ENCODE data around the gene RPP40. TPM values are rescaled to one million over a fixed set of nuclear protein-coding genes. Genes with fewer than 3 reads are reported as not detected.

RPP40 gene
- polyA plus RNA-seq, 3 donors = 1.7 to 11.1 (median 7.4) TPM

GRCh38 chr6:5004373-5005037 lies 668 bp upstream of the RPP40 start:
- peaks cover 11 to 12% of the 10 kb centered on the region in 2 donors for H3K4me1 ChIP-seq (ENCODE audit: control insufficient read depth in 1 of 2, insufficient read depth in 2 of 2, low read length in 2 of 2)
- H3K4me3 ChIP-seq (replicated peaks in 1 of 3; ENCODE audit: low read depth in 2 of 3, low read length in 3 of 3) = peak overlapping the region; percentile 51 to 88 (median 67)
- H3K36me3 ChIP-seq (replicated peaks in 1 of 2; ENCODE audit: control insufficient read depth in 1 of 2, insufficient read depth in 2 of 2, low read length in 2 of 2) = peaks cover 0 to 9% of the 10 kb centered on the region in 2 donors
- H2AFZ ChIP-seq (ENCODE audit: insufficient read depth, low read depth, low read length, poor library complexity, severe bottlenecking) = peak overlapping the region; percentile 100
- DNase-seq = peak in 1 of 3 donors; percentile 7
- no peaks in the 10 kb centered on the region for H3K9me3 Mint-ChIP-seq
- TF ChIP-seq CTCF (IDR thresholded peaks at IDR 0.05) = no peak
- H3K79me2 ChIP-seq (ENCODE audit: insufficient read depth, low read length) = no peaks in the 10 kb centered on the region
- no peaks in the 10 kb centered on the region for H3K27me3 Mint-ChIP-seq (ENCODE audit: low read depth in 3 of 3)
- peaks cover 12 to 15% of the 10 kb centered on the region in 2 donors for H3K36me3 Mint-ChIP-seq
- H3K4me1 Mint-ChIP-seq = peaks cover 8% of the 10 kb centered on the region
- peak overlapping the region; percentile 76 to 95 (median 90) for H3K27ac Mint-ChIP-seq
- H3K27me3 ChIP-seq (ENCODE audit: control insufficient read depth in 2 of 2, insufficient read depth in 2 of 2, low read length in 2 of 2) = no peaks in the 10 kb centered on the region
- WGBS (ENCODE audit: insufficient coverage) = 0% methylated on average over 4 of the region's 12 CpGs
- H3K4me2 ChIP-seq (replicated peaks; ENCODE audit: extremely low read depth, low read length, poor library complexity, severe bottlenecking) = peak overlapping the region; percentile 96
- H3K27ac ChIP-seq (ENCODE audit: low read depth in 1 of 2, low read length in 2 of 2) = peak overlapping the region; percentile 57 to 79
- no peaks in the 10 kb centered on the region for H4K20me1 ChIP-seq (ENCODE audit: insufficient read depth, low read length)
- intact Hi-C loops (cut with micrococcal nuclease) = loop anchor here (5.0 kb wide), 2 partner anchors 227 to 1887 kb away; partner anchors contain the start of genes CDYL (in 2 of the 2) and BPHL (in 1 of the 2)
- no peaks in the 10 kb centered on the region for H3K9me3 ChIP-seq (replicated peaks in 1 of 2; ENCODE audit: control insufficient read depth in 1 of 2, insufficient read depth in 1 of 2, low read length in 2 of 2)
- peak overlapping the region; percentile 74 for H3K9ac ChIP-seq (ENCODE audit: insufficient read depth, low read length, poor library complexity, severe bottlenecking)
- H3K4me3 Mint-ChIP-seq = peak overlapping the region; percentile 94 to 97

- WGBS (ENCODE audit: insufficient coverage) = no CpG with 5 or more reads among the region's 2 CpGs
- Mint-ChIP-seq H3K4me3 (no peak overlapping the region), H3K4me1 (peaks cover 6% of the 10 kb centered on the region), H3K9me3 (no peaks in the 10 kb centered on the region), H3K27me3 (ENCODE audit: low read depth in 3 of 3) (no peaks in the 10 kb centered on the region), H3K27ac (no peak overlapping the region), H3K36me3 (peaks cover 43 to 48% of the 10 kb centered on the region in 2 donors)
- Histone ChIP-seq H3K9ac (ENCODE audit: insufficient read depth, low read length, poor library complexity, severe bottlenecking) (no peak overlapping the region), H3K4me3 (replicated peaks in 1 of 3; ENCODE audit: low read depth in 2 of 3, low read length in 3 of 3) (no peak overlapping the region), H3K9me3 (replicated peaks in 1 of 2; ENCODE audit: control insufficient read depth in 1 of 2, insufficient read depth in 1 of 2, low read length in 2 of 2) (no peaks in the 10 kb centered on the region), H3K27ac (ENCODE audit: low read depth in 1 of 2, low read length in 2 of 2) (no peak overlapping the region), H3K27me3 (ENCODE audit: control insufficient read depth in 2 of 2, insufficient read depth in 2 of 2, low read length in 2 of 2) (no peaks in the 10 kb centered on the region), H3K4me2 (replicated peaks; ENCODE audit: extremely low read depth, low read length, poor library complexity, severe bottlenecking) (no peak overlapping the region), H4K20me1 (ENCODE audit: insufficient read depth, low read length) (no peaks in the 10 kb centered on the region), H3K79me2 (ENCODE audit: insufficient read depth, low read length) (no peaks in the 10 kb centered on the region), H3K36me3 (replicated peaks in 1 of 2; ENCODE audit: control insufficient read depth in 1 of 2, insufficient read depth in 2 of 2, low read length in 2 of 2) (peaks cover 16 to 43% of the 10 kb centered on the region in 2 donors), H2AFZ (ENCODE audit: insufficient read depth, low read depth, low read length, poor library complexity, severe bottlenecking) (no peak overlapping the region), H3K4me1 (ENCODE audit: control insufficient read depth in 1 of 2, insufficient read depth in 2 of 2, low read length in 2 of 2) (peaks cover 10 to 11% of the 10 kb centered on the region in 2 donors)
- no peak for DNase-seq
- intact Hi-C loops (cut with micrococcal nuclease) = no loop called here
- TF ChIP-seq CTCF (IDR thresholded peaks at IDR 0.05) = no peak
These were observed 4.3 kb downstream of the RPP40 start for GRCh38 chr6:4999586-4999985.
